ENCODE measurements around the gene DHDH. TPM values are rescaled to one million over a fixed set of nuclear protein-coding genes. Genes with fewer than 3 reads are reported as not detected.

DHDH gene
- total and polyA plus RNA-seq, 2 of the 13 experiments (the other 11 are each of a cell fraction or from before 2014, with no cell fraction given), result 0.13 to 0.91 TPM

DNA sequence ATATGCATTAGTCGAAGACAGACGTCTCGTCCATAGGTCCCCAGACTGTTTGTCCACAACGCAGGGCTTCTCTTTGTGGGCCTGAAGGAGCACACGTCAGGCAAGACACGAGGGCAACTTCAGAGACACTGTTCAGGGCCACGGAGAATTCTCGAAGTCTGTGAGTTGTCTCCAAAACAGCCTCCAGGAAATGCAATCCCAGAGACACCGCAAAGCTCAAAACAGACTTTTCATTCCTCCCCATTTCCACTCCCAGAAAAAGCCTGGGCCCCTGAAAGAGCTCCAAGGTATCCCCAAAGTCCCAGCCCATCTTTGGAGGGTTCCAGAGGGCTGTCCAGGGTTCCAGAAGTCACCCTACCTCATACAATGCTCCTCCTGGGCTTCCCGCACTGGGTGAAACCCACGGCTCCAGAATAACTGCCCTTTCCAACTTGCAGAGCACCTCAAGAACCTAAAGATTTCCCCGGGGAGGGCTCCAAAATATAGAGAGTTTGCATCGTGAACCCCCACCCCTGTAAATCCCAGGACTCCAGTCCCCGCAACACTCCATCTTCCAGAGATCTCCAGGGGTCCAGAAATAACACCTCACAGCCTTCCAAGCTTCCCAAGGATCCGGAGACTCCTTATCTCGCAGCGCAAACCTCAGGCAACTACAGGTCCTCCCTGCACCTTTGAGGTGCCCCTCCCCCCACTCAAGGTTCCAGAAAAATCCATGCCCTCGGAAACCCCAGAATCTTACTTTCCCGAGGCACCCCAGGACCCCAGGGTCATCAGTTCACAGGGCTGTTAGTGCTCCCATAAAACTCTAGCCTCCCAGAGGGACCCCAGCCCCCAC lies 30.9 kb downstream of the DHDH start (continued):
- TF ChIP-seq, protein P1, sequence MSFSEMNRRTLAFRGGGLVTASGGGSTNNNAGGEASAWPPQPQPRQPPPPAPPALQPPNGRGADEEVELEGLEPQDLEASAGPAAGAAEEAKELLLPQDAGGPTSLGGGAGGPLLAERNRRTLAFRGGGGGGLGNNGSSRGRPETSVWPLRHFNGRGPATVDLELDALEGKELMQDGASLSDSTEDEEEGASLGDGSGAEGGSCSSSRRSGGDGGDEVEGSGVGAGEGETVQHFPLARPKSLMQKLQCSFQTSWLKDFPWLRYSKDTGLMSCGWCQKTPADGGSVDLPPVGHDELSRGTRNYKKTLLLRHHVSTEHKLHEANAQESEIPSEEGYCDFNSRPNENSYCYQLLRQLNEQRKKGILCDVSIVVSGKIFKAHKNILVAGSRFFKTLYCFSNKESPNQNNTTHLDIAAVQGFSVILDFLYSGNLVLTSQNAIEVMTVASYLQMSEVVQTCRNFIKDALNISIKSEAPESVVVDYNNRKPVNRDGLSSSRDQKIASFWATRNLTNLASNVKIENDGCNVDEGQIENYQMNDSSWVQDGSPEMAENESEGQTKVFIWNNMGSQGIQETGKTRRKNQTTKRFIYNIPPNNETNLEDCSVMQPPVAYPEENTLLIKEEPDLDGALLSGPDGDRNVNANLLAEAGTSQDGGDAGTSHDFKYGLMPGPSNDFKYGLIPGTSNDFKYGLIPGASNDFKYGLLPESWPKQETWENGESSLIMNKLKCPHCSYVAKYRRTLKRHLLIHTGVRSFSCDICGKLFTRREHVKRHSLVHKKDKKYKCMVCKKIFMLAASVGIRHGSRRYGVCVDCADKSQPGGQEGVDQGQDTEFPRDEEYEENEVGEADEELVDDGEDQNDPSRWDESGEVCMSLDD (CRISPR knock-in tag; IDR thresholded peaks at IDR 0.05; ENCODE audit: borderline replicate concordance), result peak; percentile 80; the same call in 1 of the 2 replicates
- TF ChIP-seq GATAD2A (CRISPR knock-in tag; IDR thresholded peaks at IDR 0.05) (no peak; the same call in 1 of the 2 replicates), ELF3 (CRISPR knock-in tag; IDR thresholded peaks at IDR 0.05) (no peak), ZC3H4 (CRISPR knock-in tag; IDR thresholded peaks at IDR 0.05; ENCODE audit: borderline replicate concordance) (0 out of 2 replicates have a peak, but pooled peaks have one; percentile 56), EEA1 (CRISPR knock-in tag; IDR thresholded peaks at IDR 0.05; ENCODE audit: borderline replicate concordance) (no peak), ZKSCAN5 (CRISPR knock-in tag; IDR thresholded peaks at IDR 0.05) (no peak), RBM22 (optimal IDR thresholded peaks at IDR 0.05; ENCODE audit: low read length) (no peak), AHR (CRISPR knock-in tag; IDR thresholded peaks at IDR 0.05) (no peak), ISX (CRISPR knock-in tag; conservative IDR thresholded peaks at IDR 0.05) (no peak), ZNF598 (CRISPR knock-in tag; IDR thresholded peaks at IDR 0.05; ENCODE audit: borderline replicate concordance) (0 out of 2 replicates have a peak, but pooled peaks have one; percentile 4), MEIS2 (CRISPR knock-in tag; IDR thresholded peaks at IDR 0.05) (no peak), RELA (CRISPR knock-in tag; IDR thresholded peaks at IDR 0.05) (no peak)
- TF ChIP-seq, protein P2, sequence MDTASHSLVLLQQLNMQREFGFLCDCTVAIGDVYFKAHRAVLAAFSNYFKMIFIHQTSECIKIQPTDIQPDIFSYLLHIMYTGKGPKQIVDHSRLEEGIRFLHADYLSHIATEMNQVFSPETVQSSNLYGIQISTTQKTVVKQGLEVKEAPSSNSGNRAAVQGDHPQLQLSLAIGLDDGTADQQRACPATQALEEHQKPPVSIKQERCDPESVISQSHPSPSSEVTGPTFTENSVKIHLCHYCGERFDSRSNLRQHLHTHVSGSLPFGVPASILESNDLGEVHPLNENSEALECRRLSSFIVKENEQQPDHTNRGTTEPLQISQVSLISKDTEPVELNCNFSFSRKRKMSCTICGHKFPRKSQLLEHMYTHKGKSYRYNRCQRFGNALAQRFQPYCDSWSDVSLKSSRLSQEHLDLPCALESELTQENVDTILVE (CRISPR knock-in tag; IDR thresholded peaks at IDR 0.05), result no peak
- TF ChIP-seq, protein P3, sequence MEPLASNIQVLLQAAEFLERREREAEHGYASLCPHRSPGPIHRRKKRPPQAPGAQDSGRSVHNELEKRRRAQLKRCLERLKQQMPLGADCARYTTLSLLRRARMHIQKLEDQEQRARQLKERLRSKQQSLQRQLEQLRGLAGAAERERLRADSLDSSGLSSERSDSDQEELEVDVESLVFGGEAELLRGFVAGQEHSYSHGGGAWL (CRISPR knock-in tag; IDR thresholded peaks at IDR 0.05), result 0 out of 2 replicates have a peak, but pooled peaks have one; percentile 12
- TF ChIP-seq, protein P4, sequence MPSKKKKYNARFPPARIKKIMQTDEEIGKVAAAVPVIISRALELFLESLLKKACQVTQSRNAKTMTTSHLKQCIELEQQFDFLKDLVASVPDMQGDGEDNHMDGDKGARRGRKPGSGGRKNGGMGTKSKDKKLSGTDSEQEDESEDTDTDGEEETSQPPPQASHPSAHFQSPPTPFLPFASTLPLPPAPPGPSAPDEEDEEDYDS (CRISPR knock-in tag; IDR thresholded peaks at IDR 0.05), result no peak
- TF ChIP-seq, protein P5, sequence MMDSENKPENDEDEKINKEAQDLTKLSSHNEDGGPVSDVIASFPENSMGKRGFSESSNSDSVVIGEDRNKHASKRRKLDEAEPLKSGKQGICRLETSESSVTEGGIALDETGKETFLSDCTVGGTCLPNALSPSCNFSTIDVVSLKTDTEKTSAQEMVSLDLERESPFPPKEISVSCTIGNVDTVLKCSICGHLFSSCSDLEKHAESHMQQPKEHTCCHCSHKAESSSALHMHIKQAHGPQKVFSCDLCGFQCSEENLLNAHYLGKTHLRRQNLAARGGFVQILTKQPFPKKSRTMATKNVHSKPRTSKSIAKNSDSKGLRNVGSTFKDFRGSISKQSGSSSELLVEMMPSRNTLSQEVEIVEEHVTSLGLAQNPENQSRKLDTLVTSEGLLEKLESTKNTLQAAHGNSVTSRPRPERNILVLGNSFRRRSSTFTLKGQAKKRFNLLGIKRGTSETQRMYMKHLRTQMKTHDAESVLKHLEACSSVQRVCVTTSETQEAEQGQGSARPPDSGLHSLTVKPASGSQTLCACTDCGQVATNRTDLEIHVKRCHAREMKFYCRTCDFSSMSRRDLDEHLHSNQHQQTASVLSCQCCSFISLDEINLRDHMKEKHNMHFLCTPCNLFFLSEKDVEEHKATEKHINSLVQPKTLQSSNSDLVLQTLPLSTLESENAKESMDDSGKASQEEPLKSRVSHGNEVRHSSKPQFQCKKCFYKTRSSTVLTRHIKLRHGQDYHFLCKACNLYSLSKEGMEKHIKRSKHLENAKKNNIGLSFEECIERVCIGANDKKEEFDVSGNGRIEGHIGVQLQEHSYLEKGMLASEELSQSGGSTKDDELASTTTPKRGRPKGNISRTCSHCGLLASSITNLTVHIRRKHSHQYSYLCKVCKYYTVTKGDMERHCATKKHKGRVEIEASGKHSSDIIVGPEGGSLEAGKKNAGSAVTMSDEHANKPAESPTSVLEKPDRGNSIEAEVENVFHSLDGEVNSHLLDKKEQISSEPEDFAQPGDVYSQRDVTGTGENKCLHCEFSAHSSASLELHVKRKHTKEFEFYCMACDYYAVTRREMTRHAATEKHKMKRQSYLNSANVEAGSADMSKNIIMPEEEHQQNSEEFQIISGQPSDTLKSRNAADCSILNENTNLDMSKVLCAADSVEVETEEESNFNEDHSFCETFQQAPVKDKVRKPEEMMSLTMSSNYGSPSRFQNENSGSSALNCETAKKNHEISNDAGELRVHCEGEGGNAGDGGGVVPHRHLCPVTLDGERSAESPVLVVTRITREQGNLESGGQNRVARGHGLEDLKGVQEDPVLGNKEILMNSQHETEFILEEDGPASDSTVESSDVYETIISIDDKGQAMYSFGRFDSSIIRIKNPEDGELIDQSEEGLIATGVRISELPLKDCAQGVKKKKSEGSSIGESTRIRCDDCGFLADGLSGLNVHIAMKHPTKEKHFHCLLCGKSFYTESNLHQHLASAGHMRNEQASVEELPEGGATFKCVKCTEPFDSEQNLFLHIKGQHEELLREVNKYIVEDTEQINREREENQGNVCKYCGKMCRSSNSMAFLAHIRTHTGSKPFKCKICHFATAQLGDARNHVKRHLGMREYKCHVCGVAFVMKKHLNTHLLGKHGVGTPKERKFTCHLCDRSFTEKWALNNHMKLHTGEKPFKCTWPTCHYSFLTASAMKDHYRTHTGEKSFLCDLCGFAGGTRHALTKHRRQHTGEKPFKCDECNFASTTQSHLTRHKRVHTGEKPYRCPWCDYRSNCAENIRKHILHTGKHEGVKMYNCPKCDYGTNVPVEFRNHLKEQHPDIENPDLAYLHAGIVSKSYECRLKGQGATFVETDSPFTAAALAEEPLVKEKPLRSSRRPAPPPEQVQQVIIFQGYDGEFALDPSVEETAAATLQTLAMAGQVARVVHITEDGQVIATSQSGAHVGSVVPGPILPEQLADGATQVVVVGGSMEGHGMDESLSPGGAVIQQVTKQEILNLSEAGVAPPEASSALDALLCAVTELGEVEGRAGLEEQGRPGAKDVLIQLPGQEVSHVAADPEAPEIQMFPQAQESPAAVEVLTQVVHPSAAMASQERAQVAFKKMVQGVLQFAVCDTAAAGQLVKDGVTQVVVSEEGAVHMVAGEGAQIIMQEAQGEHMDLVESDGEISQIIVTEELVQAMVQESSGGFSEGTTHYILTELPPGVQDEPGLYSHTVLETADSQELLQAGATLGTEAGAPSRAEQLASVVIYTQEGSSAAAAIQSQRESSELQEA (CRISPR knock-in tag; IDR thresholded peaks at IDR 0.05; ENCODE audit: not compliant biosample characterization), result no peak
